ENCODE measurements around the gene GPX2. TPM values are rescaled to one million over a fixed set of nuclear protein-coding genes. Genes with fewer than 3 reads are reported as not detected.

GPX2 gene
- total RNA-seq, 2 experiments from 2014 or later: not detected

GRCh38 chr14:64955297-64955696, 12.8 kb upstream of the GPX2 start:
- intact Hi-C loops (cut with micrococcal nuclease; ENCODE audit: unreplicated experiment): no loop called here
- H3K27ac ChIP-seq (ENCODE audit: low read depth, low read length, poor library complexity, severe bottlenecking): no peak overlapping the region
- H3K4me1 ChIP-seq (ENCODE audit: insufficient read depth, low read length, poor library complexity, severe bottlenecking): no peaks in the 10 kb centered on the region
- no peaks in the 10 kb centered on the region for H3K9me3 ChIP-seq (ENCODE audit: low read length)
- no peaks in the 10 kb centered on the region for H3K36me3 ChIP-seq (ENCODE audit: insufficient read depth, low read length)
- no peak overlapping the region for H3K4me2 ChIP-seq (ENCODE audit: low read length)
- H3K79me2 ChIP-seq (ENCODE audit: insufficient read depth, low read depth, low read length): no peaks in the 10 kb centered on the region
- no peak for DNase-seq (ENCODE audit: low spot score)
- no peaks in the 10 kb centered on the region for H3K9me2 ChIP-seq (ENCODE audit: insufficient read depth, low read length)
- H2AFZ ChIP-seq (ENCODE audit: low read length): no peak overlapping the region
- CTCF ChIA-PET (ENCODE audit: unreplicated experiment): no interaction called here
- no peak overlapping the region for H3K4me3 ChIP-seq (ENCODE audit: low read depth, low read length, poor library complexity, severe bottlenecking)
- TF ChIP-seq EZH2phosphoT487 (IDR thresholded peaks at IDR 0.05; ENCODE audit: borderline replicate concordance, low read depth, low read length): no peak
- TF ChIP-seq CTCF (conservative IDR thresholded peaks at IDR 0.05; ENCODE audit: low read length): no peak
- POLR2A ChIA-PET: no interaction called here
- no TSS peak for BruUV-seq (replicated peaks)
- H4K20me1 ChIP-seq (ENCODE audit: insufficient read depth, low read length): no peaks in the 10 kb centered on the region; the same call in 1 of the 2 replicates

- intact Hi-C loops (cut with micrococcal nuclease; ENCODE audit: unreplicated experiment): no loop called here
- Histone ChIP-seq H3K4me3 (ENCODE audit: low read depth, low read length, poor library complexity, severe bottlenecking) (no peak overlapping the region), H3K4me2 (ENCODE audit: low read length) (no peak overlapping the region), H3K9me3 (ENCODE audit: low read length) (no peaks in the 10 kb centered on the region), H3K4me1 (ENCODE audit: insufficient read depth, low read length, poor library complexity, severe bottlenecking) (no peaks in the 10 kb centered on the region), H3K27ac (ENCODE audit: low read depth, low read length, poor library complexity, severe bottlenecking) (no peak overlapping the region), H3K36me3 (ENCODE audit: insufficient read depth, low read length) (no peaks in the 10 kb centered on the region), H3K79me2 (ENCODE audit: insufficient read depth, low read depth, low read length) (no peaks in the 10 kb centered on the region), H2AFZ (ENCODE audit: low read length) (no peak overlapping the region), H3K9me2 (ENCODE audit: insufficient read depth, low read length) (no peaks in the 10 kb centered on the region), H4K20me1 (ENCODE audit: insufficient read depth, low read length) (no peaks in the 10 kb centered on the region; the same call in 1 of the 2 replicates)
- ChIA-PET CTCF (ENCODE audit: unreplicated experiment) (no interaction called here), POLR2A (no interaction called here)
- TF ChIP-seq EZH2phosphoT487 (IDR thresholded peaks at IDR 0.05; ENCODE audit: borderline replicate concordance, low read depth, low read length): no peak
- no peak for TF ChIP-seq CTCF (conservative IDR thresholded peaks at IDR 0.05; ENCODE audit: low read length)
- no TSS peak for BruUV-seq (replicated peaks)
- DNase-seq (ENCODE audit: low spot score): no peak
These were observed 12.1 kb upstream of the GPX2 start for GRCh38 chr14:64954491-64955240.

DNA sequence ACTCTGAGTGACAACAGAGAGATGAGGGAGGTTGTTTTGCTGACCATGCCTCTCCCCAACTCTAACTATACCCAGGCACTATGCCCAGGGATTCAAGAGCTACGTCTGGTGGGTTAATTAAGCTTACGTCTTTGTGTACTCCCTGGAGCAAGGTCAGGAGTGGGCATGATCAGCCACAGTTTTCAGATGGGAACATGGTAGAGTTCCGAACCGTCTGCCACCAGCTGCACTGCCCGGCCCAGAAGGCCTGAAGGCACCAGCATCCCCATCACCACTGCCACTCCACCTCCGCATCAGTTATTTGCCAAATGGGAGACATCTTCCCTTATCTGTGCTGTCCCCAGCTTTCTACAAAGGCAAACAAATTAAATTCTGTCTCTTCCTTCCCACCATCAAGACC, 11.1 kb upstream of the GPX2 start:
- POLR2A ChIA-PET: interaction anchor here (0.5 kb wide), 1 partner anchor 625 kb away, joined by 4 read pairs; no protein-coding TSS in a partner anchor
- Histone ChIP-seq H3K9me2 (ENCODE audit: insufficient read depth, low read length) (no peaks in the 10 kb centered on the region), H4K20me1 (ENCODE audit: insufficient read depth, low read length) (no peaks in the 10 kb centered on the region; the same call in 1 of the 2 replicates), H3K27ac (ENCODE audit: low read depth, low read length, poor library complexity, severe bottlenecking) (no peak overlapping the region), H3K9me3 (ENCODE audit: low read length) (no peaks in the 10 kb centered on the region), H3K4me3 (ENCODE audit: low read depth, low read length, poor library complexity, severe bottlenecking) (no peak overlapping the region), H3K79me2 (ENCODE audit: insufficient read depth, low read depth, low read length) (no peaks in the 10 kb centered on the region), H3K4me1 (ENCODE audit: insufficient read depth, low read length, poor library complexity, severe bottlenecking) (no peaks in the 10 kb centered on the region), H2AFZ (ENCODE audit: low read length) (no peak overlapping the region), H3K4me2 (ENCODE audit: low read length) (no peak overlapping the region), H3K36me3 (ENCODE audit: insufficient read depth, low read length) (no peaks in the 10 kb centered on the region; the same call in 1 of the 2 replicates)
- intact Hi-C loops (cut with micrococcal nuclease; ENCODE audit: unreplicated experiment): no loop called here
- CTCF ChIA-PET (ENCODE audit: unreplicated experiment): interaction anchor here (0.5 to 1.1 kb wide), 2 partner anchors 18 to 915 kb away, joined by 3 to 4 read pairs; no protein-coding TSS in a partner anchor
- BruUV-seq (replicated peaks): no TSS peak
- no peak for DNase-seq (ENCODE audit: low spot score)
- TF ChIP-seq CTCF (conservative IDR thresholded peaks at IDR 0.05; ENCODE audit: low read length): no peak
- no peak for TF ChIP-seq EZH2phosphoT487 (IDR thresholded peaks at IDR 0.05; ENCODE audit: borderline replicate concordance, low read depth, low read length)
